GM12878 (cell line): ENCODE data around the gene IRAK4. TPM values are rescaled to one million over a fixed set of nuclear protein-coding genes. Genes with fewer than 3 reads are reported as not detected.
A peak's percentile ranks its signal among the peaks of the same experiment; 100 is the strongest.

Experiments
- BACH1 ChIP-seq: fragments of 450-650 bp; IDR thresholded peaks from 2 replicates; pipeline ENCODE4 v1.6.1; 2017; ENCODE audit warnings: mild to moderate bottlenecking, borderline replicate concordance
- EP300 ChIP-seq, 2 experiments: fragments of 150-350 bp in 1 of 2; IDR thresholded peaks; 2 replicates each; pipeline ENCODE4 v1.6.1; 2011 to 2012; ENCODE audit warnings: low read depth in 2 of 2, low read length in 2 of 2, borderline replicate concordance in 1 of 2, improper control_type of control experiment in 1 of 2, inconsistent platforms in 1 of 2; ENCODE audit not compliant: control insufficient read depth in 1 of 2
- ETV6 ChIP-seq, 2 experiments: fragments of 450-650 bp in 1 of 2; IDR thresholded peaks in 1 of 2; conservative IDR thresholded peaks in 1 of 2; 2 replicates each; pipeline ENCODE4 v1.6.1; 2014; ENCODE audit warnings: antibody characterized with exemption in 1 of 2, borderline replicate concordance in 1 of 2, low read depth in 1 of 2, mild to moderate bottlenecking in 1 of 2, moderate library complexity in 1 of 2
- IKZF2 ChIP-seq, 2 experiments: fragments of 450-650 bp; IDR thresholded peaks; 2 replicates each; pipeline ENCODE4 v1.6.1; 2017; ENCODE audit warnings: mild to moderate bottlenecking in 2 of 2, moderate library complexity in 2 of 2
- KAT2A ChIP-seq: conservative IDR thresholded peaks from 2 replicates; pipeline ENCODE4 v1.6.1; 2011; ENCODE audit warnings: low read depth, low read length; ENCODE audit not compliant: control insufficient read depth
- MEF2B ChIP-seq: fragments of 450-650 bp; IDR thresholded peaks from 2 replicates; pipeline ENCODE4 v1.6.1; 2018; ENCODE audit warnings: mild to moderate bottlenecking, moderate library complexity; ENCODE audit not compliant: partially characterized antibody, poor library complexity, severe bottlenecking
- MYC ChIP-seq: IDR thresholded peaks from 2 replicates; pipeline ENCODE4 v1.6.1; 2011; ENCODE audit warnings: mild to moderate bottlenecking, low read length, moderate library complexity, inconsistent platforms; ENCODE audit not compliant: insufficient read depth, insufficient replicate concordance, insufficient read length, severe bottlenecking
- NRF1 ChIP-seq: conservative IDR thresholded peaks from 2 replicates; pipeline ENCODE4 v1.6.1; 2011; ENCODE audit warnings: mild to moderate bottlenecking, low read depth, low read length, improper control_type of control experiment
- SMC3 ChIP-seq: IDR thresholded peaks from 2 replicates; pipeline ENCODE4 v1.6.1; 2011; ENCODE audit warnings: low read length, improper control_type of control experiment, borderline replicate concordance
- SREBF1 ChIP-seq: IDR thresholded peaks from 2 replicates; pipeline ENCODE4 v1.6.1; 2012; ENCODE audit warnings: mild to moderate bottlenecking, low read length
- ZBED1 ChIP-seq: IDR thresholded peaks from 2 replicates; pipeline ENCODE4 v1.6.1; 2016; ENCODE audit warnings: borderline replicate concordance
- ZNF622 ChIP-seq: fragments of 450-650 bp; IDR thresholded peaks from 2 replicates; pipeline ENCODE4 v1.6.1; 2017; ENCODE audit warnings: mild to moderate bottlenecking, inconsistent platforms
- polyA plus RNA-seq, 11 experiments: library from polyadenylated mRNA; depleted of rRNA in 4 of 11; unstranded in 6 of 11; stranded (reverse) in 5 of 11; fragments of >200 nt; fragmentation: Nextera tagmentation in 4 of 11; fragmentation: Illumina TruSeq in 1 of 11; extraction: Ambion mirVana in 4 of 11; extraction: Trizol in 1 of 11; gene quantifications; 1 replicate in 1 of 11; 2 replicates in 10 of 11; pipeline versions ENCODE4 v1.2.1 to v1.2.3, GENCODE V29; 2011 to 2016; ENCODE audit warnings: inconsistent platforms in 2 of 11, missing spikeins in 2 of 11, low read depth in 1 of 11
- total RNA-seq, 4 experiments: library from RNA; depleted of rRNA in 3 of 4; stranded (reverse); fragments of >200 nt in 3 of 4; fragmentation: Illumina TruSeq in 1 of 4; extraction: Trizol in 1 of 4; gene quantifications; 2 replicates each; pipeline versions ENCODE4 v1.2.1 to v1.2.3, GENCODE V29; 2013 to 2021
- TF ChIP-seq, protein P1 (sequence below): fragments of 450-650 bp; IDR thresholded peaks from 2 replicates; pipeline ENCODE4 v1.6.1; 2018; ENCODE audit warnings: borderline replicate concordance, mild to moderate bottlenecking; ENCODE audit not compliant: partially characterized antibody
- TF ChIP-seq, protein P2 (sequence below): IDR thresholded peaks from 2 replicates; pipeline ENCODE4 v1.6.1; 2011; ENCODE audit warnings: borderline replicate concordance, low read depth, mild to moderate bottlenecking, moderate library complexity, mixed read lengths, low read length; ENCODE audit not compliant: insufficient read depth; ENCODE audit errors: extremely low read length
- TF ChIP-seq, protein P3 (sequence below): fragments of 450-650 bp; IDR thresholded peaks from 2 replicates; pipeline ENCODE4 v1.6.1; 2016; ENCODE audit warnings: mild to moderate bottlenecking, moderate library complexity, borderline replicate concordance
- TF ChIP-seq, protein P4 (sequence below): IDR thresholded peaks from 2 replicates; pipeline ENCODE4 v1.6.1; 2012; ENCODE audit warnings: low read length, inconsistent platforms

IRAK4 gene
- total and polyA plus RNA-seq, 10 of the 15 experiments (the other 5 are each of a cell fraction or from before 2014, with no cell fraction given) = 7.9 to 46.8 (median 20.9) TPM

DNA sequence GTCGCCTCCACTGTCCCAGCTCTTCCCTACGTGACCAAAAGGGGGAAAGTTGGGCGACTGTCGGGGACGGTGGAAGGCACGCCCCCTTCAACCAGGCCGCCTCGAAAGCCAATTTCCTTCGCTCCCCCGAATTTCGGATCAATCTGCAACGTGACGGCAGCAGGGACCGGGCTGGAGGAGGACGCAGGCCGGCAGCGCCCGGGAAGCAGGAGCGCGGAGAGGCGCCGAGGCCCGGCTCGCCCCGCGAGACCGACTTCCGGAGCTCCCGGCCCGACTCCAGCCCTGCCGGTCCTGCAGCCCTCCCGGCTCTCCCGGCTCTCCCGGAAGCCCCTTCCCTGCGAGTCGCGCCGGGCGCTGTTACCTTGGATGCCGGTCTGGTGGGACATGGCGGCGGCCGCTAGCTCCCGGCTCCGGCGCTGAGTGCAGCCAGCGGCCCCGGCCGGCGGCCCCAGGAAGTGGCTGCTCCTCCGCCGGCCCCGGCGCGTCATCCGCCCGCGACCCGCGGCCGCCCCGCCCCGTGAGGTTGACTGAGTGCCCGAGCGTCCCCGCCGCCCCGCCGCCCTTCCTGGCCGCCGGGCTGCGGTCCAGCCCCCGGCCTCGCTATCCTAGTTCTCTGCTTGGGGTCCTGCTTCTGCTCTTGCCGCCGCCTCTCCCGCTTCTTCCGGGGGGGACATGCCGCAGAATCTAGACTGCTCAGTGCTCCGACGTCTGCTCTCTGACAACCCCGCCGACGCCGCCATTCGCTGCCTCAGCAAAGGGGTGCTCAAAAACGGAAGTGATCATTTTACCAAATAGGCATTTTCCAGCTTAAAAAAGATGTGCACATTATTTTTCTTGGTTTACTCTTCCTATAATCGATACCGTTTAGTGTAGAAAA lies 47.3 kb downstream of the IRAK4 start, which contains the start of gene TWF1 (continued):
- TF ChIP-seq, protein P1, sequence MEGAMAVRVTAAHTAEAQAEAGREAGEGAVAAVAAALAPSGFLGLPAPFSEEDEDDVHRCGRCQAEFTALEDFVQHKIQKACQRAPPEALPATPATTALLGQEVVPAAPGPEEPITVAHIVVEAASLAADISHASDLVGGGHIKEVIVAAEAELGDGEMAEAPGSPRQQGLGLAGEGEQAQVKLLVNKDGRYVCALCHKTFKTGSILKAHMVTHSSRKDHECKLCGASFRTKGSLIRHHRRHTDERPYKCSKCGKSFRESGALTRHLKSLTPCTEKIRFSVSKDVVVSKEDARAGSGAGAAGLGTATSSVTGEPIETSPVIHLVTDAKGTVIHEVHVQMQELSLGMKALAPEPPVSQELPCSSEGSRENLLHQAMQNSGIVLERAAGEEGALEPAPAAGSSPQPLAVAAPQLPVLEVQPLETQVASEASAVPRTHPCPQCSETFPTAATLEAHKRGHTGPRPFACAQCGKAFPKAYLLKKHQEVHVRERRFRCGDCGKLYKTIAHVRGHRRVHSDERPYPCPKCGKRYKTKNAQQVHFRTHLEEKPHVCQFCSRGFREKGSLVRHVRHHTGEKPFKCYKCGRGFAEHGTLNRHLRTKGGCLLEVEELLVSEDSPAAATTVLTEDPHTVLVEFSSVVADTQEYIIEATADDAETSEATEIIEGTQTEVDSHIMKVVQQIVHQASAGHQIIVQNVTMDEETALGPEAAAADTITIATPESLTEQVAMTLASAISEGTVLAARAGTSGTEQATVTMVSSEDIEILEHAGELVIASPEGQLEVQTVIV = no peak
- TF ChIP-seq MYC = no peak
- TF ChIP-seq MEF2B = no peak
- TF ChIP-seq, protein P2, sequence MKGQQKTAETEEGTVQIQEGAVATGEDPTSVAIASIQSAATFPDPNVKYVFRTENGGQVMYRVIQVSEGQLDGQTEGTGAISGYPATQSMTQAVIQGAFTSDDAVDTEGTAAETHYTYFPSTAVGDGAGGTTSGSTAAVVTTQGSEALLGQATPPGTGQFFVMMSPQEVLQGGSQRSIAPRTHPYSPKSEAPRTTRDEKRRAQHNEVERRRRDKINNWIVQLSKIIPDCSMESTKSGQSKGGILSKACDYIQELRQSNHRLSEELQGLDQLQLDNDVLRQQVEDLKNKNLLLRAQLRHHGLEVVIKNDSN = no peak
- TF ChIP-seq BACH1 = peak; percentile 53; the same call in 1 of the 2 replicates
- TF ChIP-seq, protein P3, sequence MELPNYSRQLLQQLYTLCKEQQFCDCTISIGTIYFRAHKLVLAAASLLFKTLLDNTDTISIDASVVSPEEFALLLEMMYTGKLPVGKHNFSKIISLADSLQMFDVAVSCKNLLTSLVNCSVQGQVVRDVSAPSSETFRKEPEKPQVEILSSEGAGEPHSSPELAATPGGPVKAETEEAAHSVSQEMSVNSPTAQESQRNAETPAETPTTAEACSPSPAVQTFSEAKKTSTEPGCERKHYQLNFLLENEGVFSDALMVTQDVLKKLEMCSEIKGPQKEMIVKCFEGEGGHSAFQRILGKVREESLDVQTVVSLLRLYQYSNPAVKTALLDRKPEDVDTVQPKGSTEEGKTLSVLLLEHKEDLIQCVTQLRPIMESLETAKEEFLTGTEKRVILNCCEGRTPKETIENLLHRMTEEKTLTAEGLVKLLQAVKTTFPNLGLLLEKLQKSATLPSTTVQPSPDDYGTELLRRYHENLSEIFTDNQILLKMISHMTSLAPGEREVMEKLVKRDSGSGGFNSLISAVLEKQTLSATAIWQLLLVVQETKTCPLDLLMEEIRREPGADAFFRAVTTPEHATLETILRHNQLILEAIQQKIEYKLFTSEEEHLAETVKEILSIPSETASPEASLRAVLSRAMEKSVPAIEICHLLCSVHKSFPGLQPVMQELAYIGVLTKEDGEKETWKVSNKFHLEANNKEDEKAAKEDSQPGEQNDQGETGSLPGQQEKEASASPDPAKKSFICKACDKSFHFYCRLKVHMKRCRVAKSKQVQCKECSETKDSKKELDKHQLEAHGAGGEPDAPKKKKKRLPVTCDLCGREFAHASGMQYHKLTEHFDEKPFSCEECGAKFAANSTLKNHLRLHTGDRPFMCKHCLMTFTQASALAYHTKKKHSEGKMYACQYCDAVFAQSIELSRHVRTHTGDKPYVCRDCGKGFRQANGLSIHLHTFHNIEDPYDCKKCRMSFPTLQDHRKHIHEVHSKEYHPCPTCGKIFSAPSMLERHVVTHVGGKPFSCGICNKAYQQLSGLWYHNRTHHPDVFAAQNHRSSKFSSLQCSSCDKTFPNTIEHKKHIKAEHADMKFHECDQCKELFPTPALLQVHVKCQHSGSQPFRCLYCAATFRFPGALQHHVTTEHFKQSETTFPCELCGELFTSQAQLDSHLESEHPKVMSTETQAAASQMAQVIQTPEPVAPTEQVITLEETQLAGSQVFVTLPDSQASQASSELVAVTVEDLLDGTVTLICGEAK = peak; percentile 54; the same call in 1 of the 2 replicates
- TF ChIP-seq EP300 (IDR thresholded peaks at IDR 0.05; ENCODE audit: borderline replicate concordance in 1 of 2, control insufficient read depth in 1 of 2, low read depth in 2 of 2, low read length in 2 of 2) = peak in 1 of 2 experiments; percentile 9; a peak in 1 of 4 replicates
- no peak for TF ChIP-seq SMC3
- TF ChIP-seq ETV6 (conservative IDR thresholded peaks at IDR 0.05 in 1 of 2, IDR thresholded peaks at IDR 0.05 in 1 of 2; ENCODE audit: borderline replicate concordance in 1 of 2, low read depth in 1 of 2) = no peak
- TF ChIP-seq, protein P4, sequence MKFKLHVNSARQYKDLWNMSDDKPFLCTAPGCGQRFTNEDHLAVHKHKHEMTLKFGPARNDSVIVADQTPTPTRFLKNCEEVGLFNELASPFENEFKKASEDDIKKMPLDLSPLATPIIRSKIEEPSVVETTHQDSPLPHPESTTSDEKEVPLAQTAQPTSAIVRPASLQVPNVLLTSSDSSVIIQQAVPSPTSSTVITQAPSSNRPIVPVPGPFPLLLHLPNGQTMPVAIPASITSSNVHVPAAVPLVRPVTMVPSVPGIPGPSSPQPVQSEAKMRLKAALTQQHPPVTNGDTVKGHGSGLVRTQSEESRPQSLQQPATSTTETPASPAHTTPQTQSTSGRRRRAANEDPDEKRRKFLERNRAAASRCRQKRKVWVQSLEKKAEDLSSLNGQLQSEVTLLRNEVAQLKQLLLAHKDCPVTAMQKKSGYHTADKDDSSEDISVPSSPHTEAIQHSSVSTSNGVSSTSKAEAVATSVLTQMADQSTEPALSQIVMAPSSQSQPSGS = no peak
- no peak for TF ChIP-seq SREBF1
- no peak for TF ChIP-seq IKZF2 (IDR thresholded peaks at IDR 0.05)
- no peak for TF ChIP-seq NRF1
- TF ChIP-seq ZNF622 = no peak
- TF ChIP-seq KAT2A = no peak
- TF ChIP-seq ZBED1 = no peak
